Activated naive CD8-positive, alpha-beta T cell treated with anti-CD3 and anti-CD28 coated beads for 36 hours (primary cell): ENCODE data around the gene UBE2G2. TPM values are rescaled to one million over a fixed set of nuclear protein-coding genes. Genes with fewer than 3 reads are reported as not detected.

Experiments
- DNase-seq: peaks from one replicate; pipeline ENCODE4 v3.0.0; 2021
- H3K27ac Mint-ChIP-seq: one replicate; pipeline ENCODE4 v1.8.0; 2022; ENCODE audit warnings: mild to moderate bottlenecking, moderate library complexity, mixed read lengths
- H3K27me3 Mint-ChIP-seq: one replicate; pipeline ENCODE4 v1.8.0; 2022; ENCODE audit warnings: mild to moderate bottlenecking, mixed read lengths
- H3K36me3 Mint-ChIP-seq: one replicate; pipeline ENCODE4 v1.8.0; 2021; ENCODE audit warnings: mild to moderate bottlenecking, mixed read lengths
- H3K4me1 Mint-ChIP-seq: one replicate; pipeline ENCODE4 v1.8.0; 2021; ENCODE audit warnings: mixed read lengths
- H3K4me3 Mint-ChIP-seq: one replicate; pipeline ENCODE4 v1.8.0; 2022; ENCODE audit warnings: mild to moderate bottlenecking, moderate library complexity, mixed read lengths
- H3K9me3 Mint-ChIP-seq: one replicate; pipeline ENCODE4 v1.8.0; 2022; ENCODE audit warnings: mixed read lengths
- total RNA-seq, 2 experiments: library from RNA; stranded (reverse); gene quantifications; one replicate each; pipeline ENCODE4 v1.2.3, GENCODE V29; 2021

UBE2G2 gene
- 100 to 1,000 TPM; 115 to 124 TPM for total RNA-seq

GRCh38 chr21:44801468-44802395, at the start of gene UBE2G2:
UBE2G2 (minus strand) TSS chr21:44801820; CDS start chr21:44801748, 72 bp downstream.
- Mint-ChIP-seq H3K36me3 (peaks cover 60% of the 10 kb centered on the region), H3K4me3 (peak within 1 kb of the TSS; percentile 96), H3K4me1 (peaks cover 48% of the 10 kb centered on the region), H3K9me3 (no peaks in the 10 kb centered on the region), H3K27me3 (no peaks in the 10 kb centered on the region), H3K27ac (peak within 1 kb of the TSS; percentile 92)
- DNase-seq: peak; percentile 92

- no peak overlapping the region for H3K4me3 Mint-ChIP-seq
- peaks cover 15% of the 10 kb centered on the region for H3K36me3 Mint-ChIP-seq
- peak overlapping the region; percentile 56 for H3K27ac Mint-ChIP-seq
- no peak for DNase-seq
- H3K27me3 Mint-ChIP-seq: no peaks in the 10 kb centered on the region
- no peaks in the 10 kb centered on the region for H3K9me3 Mint-ChIP-seq
- peaks cover 20% of the 10 kb centered on the region for H3K4me1 Mint-ChIP-seq
Measured at GRCh38 chr21:44850905-44851657, 49.5 kb upstream of the UBE2G2 start.

GRCh38 chr21:44850208-44850800, 48.7 kb upstream of the UBE2G2 start:
- Mint-ChIP-seq H3K9me3 (no peaks in the 10 kb centered on the region), H3K27ac (no peak overlapping the region), H3K4me3 (no peak overlapping the region), H3K4me1 (peaks cover 23% of the 10 kb centered on the region), H3K27me3 (no peaks in the 10 kb centered on the region), H3K36me3 (peaks cover 14% of the 10 kb centered on the region)
- no peak for DNase-seq

GRCh38 chr21:44849616-44850130, 48.1 kb upstream of the UBE2G2 start:
- H3K36me3 Mint-ChIP-seq: peaks cover 11% of the 10 kb centered on the region
- H3K4me3 Mint-ChIP-seq: no peak overlapping the region
- no peak for DNase-seq
- H3K9me3 Mint-ChIP-seq: no peaks in the 10 kb centered on the region
- peaks cover 19% of the 10 kb centered on the region for H3K4me1 Mint-ChIP-seq
- no peaks in the 10 kb centered on the region for H3K27me3 Mint-ChIP-seq
- H3K27ac Mint-ChIP-seq: no peak overlapping the region

GRCh38 chr21:44848821-44849521, 47.4 kb upstream of the UBE2G2 start:
- Mint-ChIP-seq H3K9me3 (no peaks in the 10 kb centered on the region), H3K4me1 (peaks cover 17% of the 10 kb centered on the region), H3K36me3 (peaks cover 9% of the 10 kb centered on the region), H3K4me3 (no peak overlapping the region), H3K27me3 (no peaks in the 10 kb centered on the region), H3K27ac (no peak overlapping the region)
- no peak for DNase-seq

GRCh38 chr21:44847261-44848056, 45.8 kb upstream of the UBE2G2 start:
- Mint-ChIP-seq H3K36me3 (peaks cover 4% of the 10 kb centered on the region), H3K4me1 (peaks cover 17% of the 10 kb centered on the region), H3K27me3 (no peaks in the 10 kb centered on the region), H3K27ac (no peak overlapping the region), H3K9me3 (no peaks in the 10 kb centered on the region), H3K4me3 (no peak overlapping the region)
- no peak for DNase-seq

GRCh38 chr21:44846485-44847260, 45.1 kb upstream of the UBE2G2 start:
- peak overlapping the region; percentile 75 for H3K4me3 Mint-ChIP-seq
- H3K27me3 Mint-ChIP-seq: peaks cover under 1% of the 10 kb centered on the region
- no peaks in the 10 kb centered on the region for H3K9me3 Mint-ChIP-seq
- H3K36me3 Mint-ChIP-seq: peaks cover 4% of the 10 kb centered on the region
- peak overlapping the region; percentile 70 for H3K27ac Mint-ChIP-seq
- peak; percentile 56 for DNase-seq
- H3K4me1 Mint-ChIP-seq: peaks cover 13% of the 10 kb centered on the region

- H3K9me3 Mint-ChIP-seq: no peaks in the 10 kb centered on the region
- H3K27ac Mint-ChIP-seq: peak overlapping the region; percentile 70
- peaks cover 11% of the 10 kb centered on the region for H3K4me1 Mint-ChIP-seq
Measured at GRCh38 chr21:44846224-44846484, 44.5 kb upstream of the UBE2G2 start.

GRCh38 chr21:44845418-44846223, 44.0 kb upstream of the UBE2G2 start:
- peaks cover 9% of the 10 kb centered on the region for H3K4me1 Mint-ChIP-seq
- H3K9me3 Mint-ChIP-seq: no peaks in the 10 kb centered on the region
- H3K36me3 Mint-ChIP-seq: peaks cover 4% of the 10 kb centered on the region
- peak; percentile 77 for DNase-seq
- peak overlapping the region; percentile 70 for H3K27ac Mint-ChIP-seq
- peaks cover 4% of the 10 kb centered on the region for H3K27me3 Mint-ChIP-seq
- peak overlapping the region; percentile 75 for H3K4me3 Mint-ChIP-seq

More at GRCh38 chr21:44846224-44846484, 44.5 kb upstream of the UBE2G2 start:
- H3K27me3 Mint-ChIP-seq: peaks cover 4% of the 10 kb centered on the region
- H3K36me3 Mint-ChIP-seq: peaks cover 4% of the 10 kb centered on the region
- peak overlapping the region; percentile 75 for H3K4me3 Mint-ChIP-seq
- no peak for DNase-seq

GRCh38 chr21:44844256-44844655, 42.6 kb upstream of the UBE2G2 start:
- no peak for DNase-seq
- Mint-ChIP-seq H3K4me3 (no peak overlapping the region), H3K27me3 (peaks cover 4% of the 10 kb centered on the region), H3K36me3 (peaks cover 4% of the 10 kb centered on the region), H3K9me3 (no peaks in the 10 kb centered on the region), H3K4me1 (peaks cover 9% of the 10 kb centered on the region), H3K27ac (no peak overlapping the region)

- DNase-seq: no peak
- H3K4me1 Mint-ChIP-seq: peaks cover 9% of the 10 kb centered on the region
- H3K27ac Mint-ChIP-seq: no peak overlapping the region
- H3K9me3 Mint-ChIP-seq: no peaks in the 10 kb centered on the region
- H3K36me3 Mint-ChIP-seq: no peaks in the 10 kb centered on the region
- peaks cover 4% of the 10 kb centered on the region for H3K27me3 Mint-ChIP-seq
- H3K4me3 Mint-ChIP-seq: no peak overlapping the region
Measured at GRCh38 chr21:44842721-44843445, 41.3 kb upstream of the UBE2G2 start.

- Mint-ChIP-seq H3K4me3 (no peak overlapping the region), H3K27me3 (peaks cover 6% of the 10 kb centered on the region), H3K27ac (no peak overlapping the region), H3K9me3 (no peaks in the 10 kb centered on the region), H3K36me3 (no peaks in the 10 kb centered on the region), H3K4me1 (peaks cover 9% of the 10 kb centered on the region)
- DNase-seq: no peak
Measured at GRCh38 chr21:44842087-44842486, 40.5 kb upstream of the UBE2G2 start.
